Liver (tissue), 3 donors: ENCODE data around the gene B3GAT1.

Source experiments
- EGR1 ChIP-seq, 2 donors: IDR thresholded peaks; 2 replicates each; pipeline ENCODE4 v1.6.1; 2016 to 2018; ENCODE audit warnings: antibody characterized with exemption in 2 of 2, low read depth in 2 of 2
- GABPA ChIP-seq, 2 donors: IDR thresholded peaks in 1 of 2; conservative IDR thresholded peaks in 1 of 2; 2 replicates each; pipeline ENCODE4 v1.6.1; 2016; ENCODE audit warnings: antibody characterized with exemption in 2 of 2, mild to moderate bottlenecking in 1 of 2, moderate library complexity in 1 of 2
- HNF4G ChIP-seq: IDR thresholded peaks from 2 replicates; pipeline ENCODE4 v1.6.1; 2016; ENCODE audit warnings: antibody characterized with exemption
- RAD21 ChIP-seq, 2 donors: IDR thresholded peaks; 2 replicates each; pipeline ENCODE4 v1.6.1; 2016; ENCODE audit warnings: antibody characterized with exemption in 2 of 2, mild to moderate bottlenecking in 2 of 2
- SP1 ChIP-seq: IDR thresholded peaks from 2 replicates; pipeline ENCODE4 v1.6.1; 2018; ENCODE audit warnings: antibody characterized with exemption, mild to moderate bottlenecking
- TAF1 ChIP-seq: conservative IDR thresholded peaks from 2 replicates; pipeline ENCODE4 v1.6.1; 2016; ENCODE audit warnings: antibody characterized with exemption, mild to moderate bottlenecking
- TF ChIP-seq, protein P1 (sequence below): IDR thresholded peaks from 2 replicates; pipeline ENCODE4 v1.6.1; 2016; ENCODE audit warnings: antibody characterized with exemption
- TF ChIP-seq, protein P2 (sequence below): fragments of 150-350 bp; IDR thresholded peaks from 2 replicates; pipeline ENCODE4 v1.5.1; 2017; ENCODE audit warnings: improper control_type of control experiment, low read depth, low read length; ENCODE audit not compliant: missing input control
- TF ChIP-seq, protein P3 (sequence below): IDR thresholded peaks from 2 replicates; pipeline ENCODE4 v1.6.1; 2016; ENCODE audit warnings: antibody characterized with exemption, mild to moderate bottlenecking
- donor health status: healthy.
- donor health status: healthy.

DNA sequence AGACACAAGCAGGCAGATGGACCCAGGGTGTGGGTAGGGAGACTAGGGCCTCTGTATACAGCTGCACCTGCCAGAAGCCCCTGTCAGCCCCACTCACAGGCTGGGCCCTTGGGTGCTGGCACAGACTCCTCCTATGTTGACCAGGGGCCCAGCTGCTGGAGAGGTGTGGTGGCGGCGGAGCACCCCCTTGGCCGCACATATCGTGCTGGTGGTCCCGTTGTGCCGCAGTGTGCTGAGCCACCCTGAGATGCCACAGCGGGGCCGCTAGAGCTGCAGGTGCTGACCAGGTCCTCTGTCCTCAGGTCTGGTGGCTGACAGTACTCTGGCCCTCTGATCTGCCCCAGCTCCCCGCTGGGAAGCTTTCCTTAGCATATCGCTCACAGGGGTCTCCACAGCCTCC is 30.2 kb upstream of the B3GAT1 start:
- TF ChIP-seq, protein P1, sequence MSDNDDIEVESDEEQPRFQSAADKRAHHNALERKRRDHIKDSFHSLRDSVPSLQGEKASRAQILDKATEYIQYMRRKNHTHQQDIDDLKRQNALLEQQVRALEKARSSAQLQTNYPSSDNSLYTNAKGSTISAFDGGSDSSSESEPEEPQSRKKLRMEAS: no peak
- TF ChIP-seq, protein P2, sequence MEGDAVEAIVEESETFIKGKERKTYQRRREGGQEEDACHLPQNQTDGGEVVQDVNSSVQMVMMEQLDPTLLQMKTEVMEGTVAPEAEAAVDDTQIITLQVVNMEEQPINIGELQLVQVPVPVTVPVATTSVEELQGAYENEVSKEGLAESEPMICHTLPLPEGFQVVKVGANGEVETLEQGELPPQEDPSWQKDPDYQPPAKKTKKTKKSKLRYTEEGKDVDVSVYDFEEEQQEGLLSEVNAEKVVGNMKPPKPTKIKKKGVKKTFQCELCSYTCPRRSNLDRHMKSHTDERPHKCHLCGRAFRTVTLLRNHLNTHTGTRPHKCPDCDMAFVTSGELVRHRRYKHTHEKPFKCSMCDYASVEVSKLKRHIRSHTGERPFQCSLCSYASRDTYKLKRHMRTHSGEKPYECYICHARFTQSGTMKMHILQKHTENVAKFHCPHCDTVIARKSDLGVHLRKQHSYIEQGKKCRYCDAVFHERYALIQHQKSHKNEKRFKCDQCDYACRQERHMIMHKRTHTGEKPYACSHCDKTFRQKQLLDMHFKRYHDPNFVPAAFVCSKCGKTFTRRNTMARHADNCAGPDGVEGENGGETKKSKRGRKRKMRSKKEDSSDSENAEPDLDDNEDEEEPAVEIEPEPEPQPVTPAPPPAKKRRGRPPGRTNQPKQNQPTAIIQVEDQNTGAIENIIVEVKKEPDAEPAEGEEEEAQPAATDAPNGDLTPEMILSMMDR: no peak
- TF ChIP-seq TAF1: no peak
- TF ChIP-seq EGR1 (IDR thresholded peaks at IDR 0.05; ENCODE audit: low read depth in 2 of 2): no peak
- no peak for TF ChIP-seq SP1
- TF ChIP-seq, protein P3, sequence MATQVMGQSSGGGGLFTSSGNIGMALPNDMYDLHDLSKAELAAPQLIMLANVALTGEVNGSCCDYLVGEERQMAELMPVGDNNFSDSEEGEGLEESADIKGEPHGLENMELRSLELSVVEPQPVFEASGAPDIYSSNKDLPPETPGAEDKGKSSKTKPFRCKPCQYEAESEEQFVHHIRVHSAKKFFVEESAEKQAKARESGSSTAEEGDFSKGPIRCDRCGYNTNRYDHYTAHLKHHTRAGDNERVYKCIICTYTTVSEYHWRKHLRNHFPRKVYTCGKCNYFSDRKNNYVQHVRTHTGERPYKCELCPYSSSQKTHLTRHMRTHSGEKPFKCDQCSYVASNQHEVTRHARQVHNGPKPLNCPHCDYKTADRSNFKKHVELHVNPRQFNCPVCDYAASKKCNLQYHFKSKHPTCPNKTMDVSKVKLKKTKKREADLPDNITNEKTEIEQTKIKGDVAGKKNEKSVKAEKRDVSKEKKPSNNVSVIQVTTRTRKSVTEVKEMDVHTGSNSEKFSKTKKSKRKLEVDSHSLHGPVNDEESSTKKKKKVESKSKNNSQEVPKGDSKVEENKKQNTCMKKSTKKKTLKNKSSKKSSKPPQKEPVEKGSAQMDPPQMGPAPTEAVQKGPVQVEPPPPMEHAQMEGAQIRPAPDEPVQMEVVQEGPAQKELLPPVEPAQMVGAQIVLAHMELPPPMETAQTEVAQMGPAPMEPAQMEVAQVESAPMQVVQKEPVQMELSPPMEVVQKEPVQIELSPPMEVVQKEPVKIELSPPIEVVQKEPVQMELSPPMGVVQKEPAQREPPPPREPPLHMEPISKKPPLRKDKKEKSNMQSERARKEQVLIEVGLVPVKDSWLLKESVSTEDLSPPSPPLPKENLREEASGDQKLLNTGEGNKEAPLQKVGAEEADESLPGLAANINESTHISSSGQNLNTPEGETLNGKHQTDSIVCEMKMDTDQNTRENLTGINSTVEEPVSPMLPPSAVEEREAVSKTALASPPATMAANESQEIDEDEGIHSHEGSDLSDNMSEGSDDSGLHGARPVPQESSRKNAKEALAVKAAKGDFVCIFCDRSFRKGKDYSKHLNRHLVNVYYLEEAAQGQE: no peak
- no peak for TF ChIP-seq RAD21 (IDR thresholded peaks at IDR 0.05)
- TF ChIP-seq HNF4G: no peak
- no peak for TF ChIP-seq GABPA (IDR thresholded peaks at IDR 0.05 in 1 of 2, conservative IDR thresholded peaks at IDR 0.05 in 1 of 2)
